Liver (tissue), 9 donors: ENCODE measurements around the gene NSUN5. TPM values are rescaled to one million over a fixed set of nuclear protein-coding genes. Genes with fewer than 3 reads are reported as not detected.

Source experiments
- DNase-seq: peaks from one replicate; pipeline ENCODE4 v3.0.0-alpha.2; 2017; ENCODE audit warnings: low spot score
- H3K27ac ChIP-seq, 2 donors: one replicate each; pipeline ENCODE4 v1.7.0; 2013; ENCODE audit warnings: inconsistent platforms in 2 of 2, low read length in 2 of 2, control low read depth in 1 of 2, low read depth in 1 of 2, mild to moderate bottlenecking in 1 of 2
- H3K27me3 ChIP-seq, 4 donors: one replicate each; pipeline versions ENCODE4 v1.6.1 to v1.7.0; 2013; ENCODE audit warnings: low read length in 3 of 4, inconsistent platforms in 1 of 4, mild to moderate bottlenecking in 1 of 4, moderate library complexity in 1 of 4; ENCODE audit not compliant: control insufficient read depth in 4 of 4, insufficient read depth in 4 of 4
- H3K36me3 ChIP-seq, 4 donors: one replicate each; pipeline versions ENCODE4 v1.6.1 to v1.7.0; 2013; ENCODE audit warnings: low read length in 3 of 4, mild to moderate bottlenecking in 3 of 4, low read depth in 1 of 4, moderate library complexity in 1 of 4; ENCODE audit not compliant: control insufficient read depth in 4 of 4, insufficient read depth in 3 of 4
- H3K4me1 ChIP-seq, 4 donors: one replicate each; pipeline versions ENCODE4 v1.6.1 to v1.7.0; 2013; ENCODE audit warnings: low read length in 3 of 4, mild to moderate bottlenecking in 3 of 4, moderate library complexity in 1 of 4; ENCODE audit not compliant: control insufficient read depth in 4 of 4, insufficient read depth in 4 of 4
- H3K4me3 ChIP-seq, 3 donors: one replicate each; pipeline versions ENCODE4 v1.6.1 to v1.7.0; 2013; ENCODE audit warnings: low read length in 3 of 3, control low read depth in 1 of 3, low read depth in 1 of 3, mild to moderate bottlenecking in 1 of 3
- H3K9ac ChIP-seq, 2 donors: one replicate each; pipeline ENCODE4 v1.7.0; 2013; ENCODE audit warnings: low read length in 2 of 2, mild to moderate bottlenecking in 2 of 2, moderate library complexity in 2 of 2, control low read depth in 1 of 2, low read depth in 1 of 2
- H3K9me3 ChIP-seq, 4 donors: one replicate each; pipeline versions ENCODE4 v1.6.1 to v1.7.0; 2013; ENCODE audit warnings: low read length in 3 of 4; ENCODE audit not compliant: control insufficient read depth in 4 of 4
- EGR1 ChIP-seq, 2 donors: IDR thresholded peaks; 2 replicates each; pipeline ENCODE4 v1.6.1; 2016 to 2018; ENCODE audit warnings: antibody characterized with exemption in 2 of 2, low read depth in 2 of 2
- FOXA1 ChIP-seq: IDR thresholded peaks from 2 replicates; pipeline ENCODE4 v1.6.1; 2016; ENCODE audit warnings: antibody characterized with exemption
- FOXA2 ChIP-seq: IDR thresholded peaks from 2 replicates; pipeline ENCODE4 v1.6.1; 2016; ENCODE audit warnings: antibody characterized with exemption
- GABPA ChIP-seq, 2 donors: IDR thresholded peaks in 1 of 2; conservative IDR thresholded peaks in 1 of 2; 2 replicates each; pipeline ENCODE4 v1.6.1; 2016; ENCODE audit warnings: antibody characterized with exemption in 2 of 2, mild to moderate bottlenecking in 1 of 2, moderate library complexity in 1 of 2
- HNF4A ChIP-seq, 2 donors: conservative IDR thresholded peaks; 2 replicates each; pipeline ENCODE4 v1.6.1; 2016; ENCODE audit warnings: antibody characterized with exemption in 2 of 2, mild to moderate bottlenecking in 2 of 2
- HNF4G ChIP-seq: IDR thresholded peaks from 2 replicates; pipeline ENCODE4 v1.6.1; 2016; ENCODE audit warnings: antibody characterized with exemption
- JUND ChIP-seq, 2 donors: IDR thresholded peaks; 2 replicates each; pipeline ENCODE4 v1.6.1; 2016; ENCODE audit warnings: antibody characterized with exemption in 2 of 2
- MAX ChIP-seq: IDR thresholded peaks from 2 replicates; pipeline ENCODE4 v1.6.1; 2016; ENCODE audit warnings: antibody characterized with exemption
- NR2F2 ChIP-seq: IDR thresholded peaks from 2 replicates; pipeline ENCODE4 v1.6.1; 2016; ENCODE audit warnings: antibody characterized with exemption
- RAD21 ChIP-seq, 2 donors: IDR thresholded peaks; 2 replicates each; pipeline ENCODE4 v1.6.1; 2016; ENCODE audit warnings: antibody characterized with exemption in 2 of 2, mild to moderate bottlenecking in 2 of 2
- REST ChIP-seq: IDR thresholded peaks from 2 replicates; pipeline ENCODE4 v1.6.1; 2016; ENCODE audit warnings: antibody characterized with exemption, mild to moderate bottlenecking
- RXRA ChIP-seq, 2 donors: IDR thresholded peaks; 2 replicates each; pipeline ENCODE4 v1.6.1; 2017 to 2018; ENCODE audit warnings: antibody characterized with exemption in 2 of 2, mild to moderate bottlenecking in 1 of 2
- SP1 ChIP-seq: IDR thresholded peaks from 2 replicates; pipeline ENCODE4 v1.6.1; 2018; ENCODE audit warnings: antibody characterized with exemption, mild to moderate bottlenecking
- TAF1 ChIP-seq: conservative IDR thresholded peaks from 2 replicates; pipeline ENCODE4 v1.6.1; 2016; ENCODE audit warnings: antibody characterized with exemption, mild to moderate bottlenecking
- YY1 ChIP-seq: IDR thresholded peaks from 2 replicates; pipeline ENCODE4 v1.6.1; 2016; ENCODE audit warnings: antibody characterized with exemption, mild to moderate bottlenecking
- ZBTB33 ChIP-seq: IDR thresholded peaks from 2 replicates; pipeline ENCODE4 v1.6.1; 2016; ENCODE audit warnings: antibody characterized with exemption
- WGBS: extraction: QIAGEN DNeasy Blood & Tissue Kit; methylation state at CpG from one replicate; pipeline ENCODE4 v1.1.7; 2013; 5-methylcytosine and 5-hydroxymethylcytosine counted together
- polyA plus RNA-seq, 2 donors: library from polyadenylated mRNA; stranded (reverse) in 1 of 2; unstranded in 1 of 2; fragments of 200-250 nt in 1 of 2; fragments of >200 nt in 1 of 2; fragmentation: Nextera tagmentation in 1 of 2; extraction: Ambion mirVana in 1 of 2; gene quantifications; one replicate each; pipeline versions ENCODE4 v1.2.1 to v1.2.3, GENCODE V29; 2013 to 2015
- total RNA-seq, 2 donors: library from RNA; depleted of rRNA; stranded (reverse); fragments of >200 nt; gene quantifications; one replicate each; pipeline ENCODE4 v1.2.3, GENCODE V29; 2014
- TF ChIP-seq, protein P1 (sequence below): fragments of 150-350 bp; IDR thresholded peaks from 2 replicates; pipeline ENCODE4 v1.5.1; 2017; ENCODE audit warnings: improper control_type of control experiment, low read depth, low read length; ENCODE audit not compliant: missing input control
- TF ChIP-seq, protein P2 (sequence below): IDR thresholded peaks from 2 replicates; pipeline ENCODE4 v1.6.1; 2016; ENCODE audit warnings: antibody characterized with exemption
- donor health status: healthy.
- donor health status: healthy.
- donor health status: healthy.
- donor health status: healthy.
- donor health status: healthy.

NSUN5 gene
- total and polyA plus RNA-seq, 4 donors, result 7.2 to 12.4 (median 10.3) TPM

DNA sequence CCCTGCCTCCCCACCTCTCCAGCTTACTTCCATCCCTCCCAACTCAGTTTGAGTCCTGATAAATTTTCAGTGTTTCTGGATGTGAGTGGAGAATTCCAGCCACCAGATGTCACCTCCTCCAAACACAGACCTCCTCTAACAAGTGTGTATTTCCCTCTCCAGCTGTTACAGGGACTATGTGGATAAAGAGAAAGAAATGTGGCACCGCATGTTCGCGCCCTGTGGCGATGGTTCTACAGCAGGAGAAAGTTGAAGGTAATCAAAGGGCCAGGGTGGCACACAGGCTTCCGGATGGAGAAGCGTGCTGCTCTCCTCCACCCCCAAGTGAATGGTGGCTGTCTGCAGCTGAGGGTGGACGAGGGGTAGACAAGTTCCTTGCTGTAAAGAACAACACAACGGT lies 34.0 kb upstream of the NSUN5 start:
- no peak for DNase-seq
- Histone ChIP-seq H3K4me1 (peaks cover 5 to 36% (median 20%) of the 10 kb centered on the region in 4 donors), H3K4me3 (no peak overlapping the region), H3K9me3 (no peaks in the 10 kb centered on the region), H3K36me3 (no peaks in the 10 kb centered on the region), H3K9ac (no peak overlapping the region), H3K27me3 (no peaks in the 10 kb centered on the region), H3K27ac (no peak overlapping the region)
- no peak for TF ChIP-seq FOXA2
- TF ChIP-seq FOXA1, result no peak
- TF ChIP-seq RAD21 (IDR thresholded peaks at IDR 0.05), result peak; percentile 86 to 92
- TF ChIP-seq, protein P1, sequence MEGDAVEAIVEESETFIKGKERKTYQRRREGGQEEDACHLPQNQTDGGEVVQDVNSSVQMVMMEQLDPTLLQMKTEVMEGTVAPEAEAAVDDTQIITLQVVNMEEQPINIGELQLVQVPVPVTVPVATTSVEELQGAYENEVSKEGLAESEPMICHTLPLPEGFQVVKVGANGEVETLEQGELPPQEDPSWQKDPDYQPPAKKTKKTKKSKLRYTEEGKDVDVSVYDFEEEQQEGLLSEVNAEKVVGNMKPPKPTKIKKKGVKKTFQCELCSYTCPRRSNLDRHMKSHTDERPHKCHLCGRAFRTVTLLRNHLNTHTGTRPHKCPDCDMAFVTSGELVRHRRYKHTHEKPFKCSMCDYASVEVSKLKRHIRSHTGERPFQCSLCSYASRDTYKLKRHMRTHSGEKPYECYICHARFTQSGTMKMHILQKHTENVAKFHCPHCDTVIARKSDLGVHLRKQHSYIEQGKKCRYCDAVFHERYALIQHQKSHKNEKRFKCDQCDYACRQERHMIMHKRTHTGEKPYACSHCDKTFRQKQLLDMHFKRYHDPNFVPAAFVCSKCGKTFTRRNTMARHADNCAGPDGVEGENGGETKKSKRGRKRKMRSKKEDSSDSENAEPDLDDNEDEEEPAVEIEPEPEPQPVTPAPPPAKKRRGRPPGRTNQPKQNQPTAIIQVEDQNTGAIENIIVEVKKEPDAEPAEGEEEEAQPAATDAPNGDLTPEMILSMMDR, result peak; percentile 63
- WGBS, result 44% methylated on average over 8 of the region's 8 CpGs

DNA sequence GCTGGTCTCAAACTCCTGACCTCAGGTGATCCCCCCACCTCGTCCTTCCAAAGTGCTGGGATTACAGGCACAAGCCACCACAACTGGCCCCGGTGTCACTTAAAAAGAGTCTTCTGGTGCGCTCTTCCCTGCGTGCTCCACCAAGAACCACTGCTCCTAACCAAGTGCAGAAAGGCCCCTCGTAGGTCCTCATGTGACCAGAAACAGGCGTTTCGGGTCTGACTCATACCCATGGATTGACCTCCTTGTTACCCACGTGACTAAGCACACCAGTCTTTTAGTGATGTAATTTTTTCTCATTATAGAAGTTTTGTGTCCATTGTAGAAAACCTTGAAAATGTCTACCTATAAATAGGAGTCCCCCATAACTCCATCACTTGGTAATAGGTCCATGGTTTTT lies 33.3 kb upstream of the NSUN5 start:
- peaks cover 5 to 36% (median 20%) of the 10 kb centered on the region in 4 donors for H3K4me1 ChIP-seq
- H3K9ac ChIP-seq, result no peak overlapping the region
- no peaks in the 10 kb centered on the region for H3K9me3 ChIP-seq
- WGBS, result 69% methylated on average over 8 of the region's 8 CpGs
- no peak overlapping the region for H3K27ac ChIP-seq
- TF ChIP-seq FOXA2, result no peak
- TF ChIP-seq JUND (IDR thresholded peaks at IDR 0.05), result no peak
- TF ChIP-seq RXRA (IDR thresholded peaks at IDR 0.05), result no peak
- TF ChIP-seq EGR1 (IDR thresholded peaks at IDR 0.05; ENCODE audit: low read depth in 2 of 2), result no peak
- no peak for TF ChIP-seq HNF4G
- TF ChIP-seq, protein P1, result no peak
- no peak for TF ChIP-seq GABPA (IDR thresholded peaks at IDR 0.05 in 1 of 2, conservative IDR thresholded peaks at IDR 0.05 in 1 of 2)
- TF ChIP-seq NR2F2, result no peak
- TF ChIP-seq SP1, result no peak
- no peak for TF ChIP-seq TAF1
- no peak for TF ChIP-seq RAD21 (IDR thresholded peaks at IDR 0.05)
- TF ChIP-seq REST, result no peak
- TF ChIP-seq HNF4A (conservative IDR thresholded peaks at IDR 0.05), result no peak
- no peak for TF ChIP-seq YY1
- TF ChIP-seq ZBTB33, result no peak
- TF ChIP-seq, protein P2, sequence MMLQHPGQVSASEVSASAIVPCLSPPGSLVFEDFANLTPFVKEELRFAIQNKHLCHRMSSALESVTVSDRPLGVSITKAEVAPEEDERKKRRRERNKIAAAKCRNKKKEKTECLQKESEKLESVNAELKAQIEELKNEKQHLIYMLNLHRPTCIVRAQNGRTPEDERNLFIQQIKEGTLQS, result no peak
- TF ChIP-seq MAX, result no peak
- no peak for TF ChIP-seq FOXA1
- H3K36me3 ChIP-seq, result no peaks in the 10 kb centered on the region
- no peaks in the 10 kb centered on the region for H3K27me3 ChIP-seq
- DNase-seq, result no peak
- H3K4me3 ChIP-seq, result no peak overlapping the region
